Esophagus squamous epithelium (tissue), 5 donors: ENCODE results near the gene TPX2. TPM values are rescaled to one million over a fixed set of nuclear protein-coding genes. Genes with fewer than 3 reads are reported as not detected.

Source experiments
- DNase-seq: peaks from one replicate; lab custom pipeline; 2025; lab: John Stamatoyannopoulos, UW
- H3K27ac ChIP-seq, 4 donors: fragments of 200-600 bp; sonication (generic); one replicate each; pipeline ENCODE4 v1.5.1; 2016 to 2019; ENCODE audit warnings: mild to moderate bottlenecking in 1 of 4
- H3K27me3 ChIP-seq, 4 donors: fragments of 200-600 bp; sonication (generic); 1 replicate in 3 of 4; 2 replicates in 1 of 4; pipeline versions ENCODE4 v1.5.1 to v1.6.0; 2017 to 2021; ENCODE audit warnings: antibody characterized with exemption in 1 of 4
- H3K36me3 ChIP-seq, 3 donors: fragments of 200-600 bp; sonication (generic); one replicate each; pipeline ENCODE4 v1.5.1; 2016 to 2019
- H3K4me1 ChIP-seq, 3 donors: fragments of 200-600 bp; sonication (generic); one replicate each; pipeline ENCODE4 v1.5.1; 2017 to 2019
- H3K4me3 ChIP-seq, 4 donors: fragments of 200-600 bp; sonication (generic); 1 replicate in 3 of 4; 2 replicates in 1 of 4; pipeline ENCODE4 v1.5.1; 2016 to 2019; ENCODE audit warnings: mild to moderate bottlenecking in 2 of 4, moderate library complexity in 1 of 4
- H3K9me3 ChIP-seq, 3 donors: fragments of 200-600 bp; sonication (generic); one replicate each; pipeline ENCODE4 v1.5.1; 2016 to 2019
- CTCF ChIP-seq, 6 experiments: fragments of 450-650 bp in 4 of 6; fragments of 200-600 bp in 2 of 6; sonication (generic) in 2 of 6; IDR thresholded peaks; one replicate each; pipeline ENCODE4 v1.5.1; 2016 to 2019; ENCODE audit warnings: antibody characterized with exemption in 6 of 6, mild to moderate bottlenecking in 4 of 6, moderate library complexity in 4 of 6
- POLR2A ChIP-seq, 4 donors: fragments of 450-650 bp; IDR thresholded peaks; one replicate each; pipeline ENCODE4 v1.6.1; 2017; ENCODE audit warnings: antibody characterized with exemption in 4 of 4, mild to moderate bottlenecking in 4 of 4, moderate library complexity in 3 of 4
- WGBS, 2 donors: methylation state at CpG; one replicate each; pipeline ENCODE4 v1.1.5; 2018; 5-methylcytosine and 5-hydroxymethylcytosine counted together
- intact Hi-C: fragments of 100-400 bp; cut with DNase I; formaldehyde crosslinking; loops from one replicate; pipeline ENCODE4 v1.15.0; 2022
- total RNA-seq, 4 donors: library from RNA; depleted of rRNA; stranded (reverse); fragments of >200 nt; gene quantifications; one replicate each; pipeline ENCODE4 v1.1.0, GENCODE V29; 2016
- donor health status: DM: yes; HTN: yes; CAD: no.

TPX2 gene
- total RNA-seq, 4 donors from 2014 or later: 11.4 to 47.1 (median 18.2) TPM

- TF ChIP-seq CTCF (IDR thresholded peaks at IDR 0.05) (no peak), POLR2A (IDR thresholded peaks at IDR 0.05) (no peak)
- DNase-seq: no peak
- no peak overlapping the region for H3K4me3 ChIP-seq
- no peaks in the 10 kb centered on the region for H3K9me3 ChIP-seq
- peak overlapping the region in 2 of 4 donors; percentile 78 to 79 for H3K27ac ChIP-seq
- H3K27me3 ChIP-seq: no peaks in the 10 kb centered on the region
- peaks cover 43 to 86% (median 69%) of the 10 kb centered on the region in 3 donors for H3K4me1 ChIP-seq
- WGBS, 2 donors: 94 to 100% methylated on average over 3 to 4 of the region's 5 CpGs
- peaks cover 0 to 30% (median 10%) of the 10 kb centered on the region in 3 donors for H3K36me3 ChIP-seq
- intact Hi-C loops: no loop called here
These were observed 31.9 kb upstream of the TPX2 start for GRCh38 chr20:31707258-31707615.

GRCh38 chr20:31707994-31708735 lies 30.9 kb upstream of the TPX2 start:
- intact Hi-C loops: no loop called here
- Histone ChIP-seq H3K4me3 (no peak overlapping the region), H3K27me3 (no peaks in the 10 kb centered on the region), H3K27ac (peak overlapping the region; percentile 62 to 98 (median 91)), H3K9me3 (no peaks in the 10 kb centered on the region), H3K4me1 (peaks cover 53 to 95% (median 77%) of the 10 kb centered on the region in 3 donors), H3K36me3 (peaks cover 0 to 30% (median 10%) of the 10 kb centered on the region in 3 donors)
- TF ChIP-seq CTCF (IDR thresholded peaks at IDR 0.05) (no peak), POLR2A (IDR thresholded peaks at IDR 0.05) (no peak)
- WGBS, 2 donors: no CpG with 5 or more reads among the region's 2 CpGs
- DNase-seq: no peak

GRCh38 chr20:31708736-31709534 lies 30.2 kb upstream of the TPX2 start:
- no peak overlapping the region for H3K4me3 ChIP-seq
- DNase-seq: no peak
- no peak for TF ChIP-seq CTCF (IDR thresholded peaks at IDR 0.05)
- TF ChIP-seq POLR2A (IDR thresholded peaks at IDR 0.05): no peak
- peaks cover 60 to 99% (median 82%) of the 10 kb centered on the region in 3 donors for H3K4me1 ChIP-seq
- 93% methylated on average over 8 to 11 of the region's 11 CpGs for WGBS, 2 donors
- intact Hi-C loops: no loop called here
- no peaks in the 10 kb centered on the region for H3K9me3 ChIP-seq
- H3K27ac ChIP-seq: peak overlapping the region; percentile 62 to 98 (median 91)
- H3K36me3 ChIP-seq: peaks cover 0 to 35% (median 10%) of the 10 kb centered on the region in 3 donors
- H3K27me3 ChIP-seq: no peaks in the 10 kb centered on the region

GRCh38 chr20:31709939-31710338 lies 29.2 kb upstream of the TPX2 start:
- H3K4me3 ChIP-seq: no peak overlapping the region
- H3K36me3 ChIP-seq: peaks cover 0 to 45% (median 10%) of the 10 kb centered on the region in 3 donors
- peak overlapping the region; percentile 81 to 98 (median 96) for H3K27ac ChIP-seq
- intact Hi-C loops: no loop called here
- no peak for TF ChIP-seq POLR2A (IDR thresholded peaks at IDR 0.05)
- peaks cover 61 to 99% (median 76%) of the 10 kb centered on the region in 3 donors for H3K4me1 ChIP-seq
- no peaks in the 10 kb centered on the region for H3K9me3 ChIP-seq
- no peaks in the 10 kb centered on the region for H3K27me3 ChIP-seq
- DNase-seq: no peak
- WGBS, 2 donors: 52 to 70% methylated on average over 5 of the region's 5 CpGs

- intact Hi-C loops: no loop called here
- no peak for DNase-seq
- Histone ChIP-seq H3K27ac (peak overlapping the region; percentile 81 to 98 (median 96)), H3K27me3 (no peaks in the 10 kb centered on the region), H3K36me3 (peaks cover 0 to 51% (median 10%) of the 10 kb centered on the region in 3 donors), H3K4me3 (no peak overlapping the region), H3K4me1 (peaks cover 67 to 99% (median 74%) of the 10 kb centered on the region in 3 donors), H3K9me3 (no peaks in the 10 kb centered on the region)
- TF ChIP-seq CTCF (IDR thresholded peaks at IDR 0.05) (no peak), POLR2A (IDR thresholded peaks at IDR 0.05) (peak in 1 of 4 donors; percentile 35)
- WGBS, 2 donors: 46 to 48% methylated on average over 5 of the region's 5 CpGs
These were observed 28.5 kb upstream of the TPX2 start for GRCh38 chr20:31710423-31711108.
